ENCODE results near the gene XYLT2. TPM values are rescaled to one million over a fixed set of nuclear protein-coding genes. Genes with fewer than 3 reads are reported as not detected.

Gene XYLT2
- total RNA-seq, 1 experiment from 2014 or later: 26.4 TPM

- H3K4me2 ChIP-seq (ENCODE audit: insufficient read depth, insufficient read length, low read length): no peak overlapping the region
- H3K4me1 Mint-ChIP-seq: peaks cover 39 to 40% of the 10 kb centered on the region in 2 experiments
- no peak overlapping the region for H2BK15ac ChIP-seq (ENCODE audit: low read depth, low read length)
- H3K9ac ChIP-seq (ENCODE audit: extremely low read depth, insufficient read length, low read length): no peak overlapping the region
- H3K23me2 ChIP-seq (ENCODE audit: insufficient read length, low read depth, low read length, poor library complexity, severe bottlenecking): no peaks in the 10 kb centered on the region
- no peak overlapping the region for H3K4ac ChIP-seq (ENCODE audit: low read depth, low read length)
- no peak overlapping the region for H3K18ac ChIP-seq (ENCODE audit: insufficient read length, low read depth, low read length)
- no peak for DNase-seq
- H4K5ac ChIP-seq (ENCODE audit: insufficient read length, low read depth, low read length): no peak overlapping the region
- peaks cover 20 to 55% (median 53%) of the 10 kb centered on the region in 3 experiments for H3K36me3 Mint-ChIP-seq (ENCODE audit: insufficient read depth in 1 of 3, low read depth in 3 of 3)
- H3K9me3 ChIP-seq (ENCODE audit: control insufficient read depth, low read depth, low read length): no peaks in the 10 kb centered on the region
- no peaks in the 10 kb centered on the region for H3K27me3 ChIP-seq (ENCODE audit: insufficient read depth, low read length)
- no peak overlapping the region for H3K23ac ChIP-seq (ENCODE audit: insufficient read length, low read depth, low read length)
- H3K79me1 ChIP-seq (ENCODE audit: insufficient read depth, low read depth, low read length, poor library complexity, severe bottlenecking): peaks cover 8% of the 10 kb centered on the region
- no peak overlapping the region for H4K91ac ChIP-seq (ENCODE audit: insufficient read length, low read depth, low read length)
- H3K4me1 ChIP-seq (ENCODE audit: insufficient read depth, low read length): peaks cover 4% of the 10 kb centered on the region
- no peak overlapping the region for H2AFZ ChIP-seq (ENCODE audit: low read length)
- no peak for TF ChIP-seq CTCF (conservative IDR thresholded peaks at IDR 0.05)
- H3K27ac Mint-ChIP-seq: peak overlapping the region in 1 of 3 experiments; percentile 44; a peak in 1 of 7 replicates
- no peak overlapping the region for H3K27ac ChIP-seq (ENCODE audit: insufficient read length, low read depth, low read length)
- H2BK120ac ChIP-seq (ENCODE audit: low read depth, low read length, poor library complexity, severe bottlenecking): no peak overlapping the region
- H3T11ph ChIP-seq (ENCODE audit: low read length): no peak overlapping the region
- H3K56ac ChIP-seq (ENCODE audit: insufficient read length, low read depth, low read length): no peak overlapping the region
- no peak overlapping the region for H2AK5ac ChIP-seq (ENCODE audit: insufficient read length, low read length)
- peaks cover 2% of the 10 kb centered on the region; the same call in 1 of the 2 replicates for H3K79me2 ChIP-seq (ENCODE audit: insufficient read depth, low read length)
- H3K14ac ChIP-seq (ENCODE audit: insufficient read depth, low read length): no peak overlapping the region
- no peak overlapping the region for H2BK5ac ChIP-seq (ENCODE audit: insufficient read length, low read length)
- no peaks in the 10 kb centered on the region for H3K9me3 Mint-ChIP-seq
- no peak overlapping the region for H2BK12ac ChIP-seq (ENCODE audit: insufficient read length, low read depth, low read length)
- H4K8ac ChIP-seq (replicated peaks; ENCODE audit: insufficient read length, low read depth, low read length): no peak overlapping the region
- H3K27me3 Mint-ChIP-seq (ENCODE audit: low read depth): no peaks in the 10 kb centered on the region
- WGBS (ENCODE audit: extremely low coverage, insufficient read length, low lambda C conversion rate): no CpG with 5 or more reads among the region's 1 CpG
- H4K20me1 ChIP-seq (ENCODE audit: control insufficient read depth, insufficient read depth, insufficient read length): peaks cover 3% of the 10 kb centered on the region
- no peak overlapping the region for H2BK20ac ChIP-seq (ENCODE audit: low read depth, low read length, poor library complexity, severe bottlenecking)
- no peak overlapping the region for H3K4me3 Mint-ChIP-seq
These were observed 21.5 kb downstream of the XYLT2 start for GRCh38 chr17:50367401-50367800.
